Activated T-cell treated with anti-CD3 and anti-CD28 coated beads for 48 hours (primary cell): ENCODE measurements around the gene PCED1A.
"Not testable (repeated sequence)": the region's sequence is repeated elsewhere in the genome, so short reads cannot be mapped to it uniquely, and the experiment has no call there.

ENCODE experiments used
- DNase-seq: peaks from one replicate; pipeline ENCODE4 v3.0.0-alpha.2; 2020; ENCODE audit warnings: low read depth

Gene PCED1A

DNA sequence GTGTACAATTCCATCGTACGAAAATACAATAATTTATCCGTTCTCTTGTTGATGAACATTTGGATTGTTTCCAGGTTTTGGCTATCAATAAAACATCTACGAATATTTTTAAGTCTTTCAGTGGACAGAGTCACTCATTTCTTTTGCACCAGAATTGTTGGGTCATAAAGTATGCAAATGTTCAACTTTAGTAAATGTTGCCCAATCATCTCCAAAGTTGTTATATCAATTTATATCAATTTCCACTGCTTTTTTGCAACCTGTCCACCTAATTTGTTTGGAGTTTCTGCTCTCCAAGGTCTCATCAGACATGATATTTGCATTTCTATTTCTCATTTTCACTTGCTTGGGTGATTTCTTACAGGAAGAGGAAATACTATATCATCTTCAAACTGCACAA, 13.8 kb downstream of the PCED1A start:
- DNase-seq, result no peak

DNA sequence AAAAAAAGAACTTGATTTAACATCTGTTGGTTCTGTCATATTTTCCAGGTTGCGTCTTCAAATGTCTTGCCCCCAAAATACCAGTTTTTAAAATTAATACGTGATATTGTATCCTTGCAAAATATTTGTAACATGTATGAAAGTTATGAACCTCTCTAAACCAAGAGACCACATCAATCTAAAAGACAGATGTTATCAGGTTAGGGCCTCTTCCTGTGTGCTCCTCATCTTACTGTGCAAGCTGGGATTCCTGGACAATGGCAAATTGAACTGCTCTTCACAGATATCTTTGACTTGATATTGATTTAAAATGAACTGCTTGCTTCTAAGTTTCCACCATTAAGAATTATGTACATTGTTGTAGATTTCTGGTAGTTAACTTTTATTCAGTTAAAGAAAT, 14.7 kb downstream of the PCED1A start:
- DNase-seq, result no peak

DNA sequence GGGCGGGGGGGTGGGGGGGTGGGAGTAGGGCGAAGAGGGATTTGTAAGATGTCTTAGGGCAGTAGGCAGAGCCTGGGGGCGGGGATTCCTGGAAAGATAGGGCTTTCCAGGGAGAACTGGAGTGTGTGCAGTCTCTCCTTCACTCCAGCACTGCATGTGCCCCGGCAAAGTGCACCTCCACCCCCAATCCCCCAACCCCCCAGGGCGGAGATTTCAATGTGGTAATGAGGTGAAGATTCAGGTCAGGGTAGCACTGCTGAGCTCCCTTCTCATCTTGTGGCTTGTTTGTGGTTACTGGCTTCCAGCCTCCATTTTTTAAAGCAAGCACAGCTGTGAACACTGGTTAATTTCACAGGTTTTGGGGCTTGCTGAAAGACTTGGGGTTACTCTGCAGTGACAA, 18.4 kb downstream of the PCED1A start:
- no peak for DNase-seq

DNA sequence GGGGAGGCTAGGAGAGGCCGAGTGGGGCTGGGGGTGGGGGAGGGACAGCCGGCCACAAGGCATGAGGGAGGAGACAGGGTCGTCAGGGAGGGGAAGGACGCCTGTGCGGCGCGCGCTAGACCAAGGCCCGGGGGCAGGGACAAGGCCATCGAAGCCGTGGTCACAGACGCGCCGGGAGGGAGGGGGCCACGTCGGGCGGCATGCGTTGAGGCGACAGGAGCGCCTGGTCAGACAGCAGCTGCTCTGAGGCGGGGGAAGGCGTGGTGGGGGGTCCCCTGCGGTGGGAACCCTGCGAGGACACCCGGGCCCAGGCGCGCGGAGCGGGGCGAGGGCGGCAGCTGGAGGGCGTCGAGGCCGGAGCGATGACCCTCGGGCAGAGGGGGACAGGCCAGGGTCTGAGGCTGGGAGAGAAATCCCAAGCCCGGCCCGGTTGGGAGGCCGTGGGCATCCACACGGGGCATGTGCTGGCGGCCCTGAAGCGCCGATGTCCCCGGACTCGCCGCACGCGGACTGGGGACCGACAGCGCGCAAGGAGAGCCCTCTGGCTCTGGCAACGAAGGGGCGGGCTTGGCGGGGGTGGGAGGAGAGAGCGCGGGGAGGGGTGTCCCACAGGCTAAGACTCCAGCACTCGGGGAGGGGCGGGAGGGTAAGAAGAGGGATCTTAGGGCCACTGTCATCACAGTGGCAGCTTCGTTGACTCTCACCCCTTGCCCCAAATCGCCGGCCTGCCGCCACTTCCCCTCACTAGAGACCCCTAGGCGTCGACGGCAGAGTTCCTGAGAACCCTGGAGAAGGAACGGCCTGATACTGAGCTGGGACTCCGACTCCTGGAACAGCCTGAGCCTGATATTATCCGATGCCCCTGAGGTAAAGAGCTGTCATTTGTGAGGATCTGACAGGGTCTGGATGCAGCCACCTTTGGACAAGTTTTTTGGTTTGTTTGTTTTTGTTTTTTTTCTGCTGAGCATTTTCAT, 19.3 kb downstream of the PCED1A start:
- no peak for DNase-seq

DNA sequence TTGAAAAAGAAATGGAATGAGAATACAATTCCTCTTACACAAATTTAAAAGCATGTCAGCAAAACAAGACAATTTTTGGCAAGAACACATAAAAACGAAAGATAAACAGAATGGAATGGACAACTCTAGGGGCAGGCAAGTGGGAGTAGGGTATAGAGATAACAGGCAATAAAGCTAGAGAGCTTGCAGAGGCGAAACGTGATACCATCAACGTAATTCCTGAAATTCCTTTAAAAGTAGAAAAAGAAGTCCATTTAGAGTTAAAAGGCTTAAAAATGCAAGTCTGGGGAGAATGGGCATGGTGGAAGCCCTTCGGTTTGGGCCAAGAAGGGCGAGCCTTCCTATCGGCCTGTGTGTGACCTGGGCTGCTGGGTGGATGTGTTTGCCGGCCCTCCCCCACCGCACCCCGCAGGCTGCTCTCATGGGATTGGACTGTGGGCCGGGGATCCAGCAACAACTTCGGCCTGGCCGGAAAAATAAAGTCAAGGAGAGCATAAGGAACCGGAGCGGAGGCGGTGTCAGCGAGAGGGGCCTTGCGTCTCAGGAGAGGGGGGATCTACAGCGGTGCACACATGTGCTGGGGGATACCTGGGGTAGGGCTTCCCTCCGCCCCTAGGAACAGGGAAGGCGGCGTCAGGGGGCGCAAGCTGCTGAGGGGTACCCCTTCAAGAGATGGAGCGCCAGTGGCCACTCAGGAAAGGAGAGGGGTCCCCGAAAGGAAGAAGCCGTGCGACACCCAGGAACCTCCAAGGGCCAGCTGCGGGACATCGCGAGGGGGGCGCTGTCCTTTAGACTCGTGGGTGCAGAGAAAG, 20.2 kb downstream of the PCED1A start:
- DNase-seq, result no peak

DNA sequence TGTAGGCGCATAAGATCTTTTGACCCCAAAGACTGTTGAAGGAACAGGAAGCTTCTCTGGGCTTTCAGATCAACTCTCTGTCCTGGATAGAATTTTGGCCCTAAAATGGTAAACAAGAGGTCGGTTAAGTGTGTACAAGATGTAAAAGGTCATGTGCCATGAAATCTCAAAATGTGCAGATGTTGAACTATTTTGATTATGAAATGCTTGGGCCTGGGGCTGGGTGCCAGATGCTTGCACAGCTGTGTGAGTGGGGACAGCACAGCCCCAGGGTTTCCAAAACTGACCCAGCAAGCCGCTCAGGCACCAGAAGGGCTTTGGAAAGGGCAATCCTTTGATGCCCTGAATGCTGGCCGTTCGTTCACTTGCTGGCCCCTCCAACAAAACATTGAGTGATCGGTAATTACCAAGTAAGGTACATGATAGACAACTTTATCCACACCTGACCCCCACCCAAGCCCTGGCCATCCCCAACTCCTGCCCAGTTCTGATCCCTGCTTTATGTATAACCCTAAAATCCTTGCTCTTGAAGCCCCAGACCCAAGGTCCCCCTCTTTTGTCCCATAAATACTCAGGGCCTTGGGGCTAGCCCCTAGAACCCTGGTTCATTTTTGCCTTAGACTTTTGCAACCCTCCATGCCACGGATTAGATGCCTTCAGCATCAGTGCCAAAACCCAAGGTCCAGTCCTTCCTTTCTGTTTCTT, 22.4 kb downstream of the PCED1A start:
- DNase-seq, result no peak

DNA sequence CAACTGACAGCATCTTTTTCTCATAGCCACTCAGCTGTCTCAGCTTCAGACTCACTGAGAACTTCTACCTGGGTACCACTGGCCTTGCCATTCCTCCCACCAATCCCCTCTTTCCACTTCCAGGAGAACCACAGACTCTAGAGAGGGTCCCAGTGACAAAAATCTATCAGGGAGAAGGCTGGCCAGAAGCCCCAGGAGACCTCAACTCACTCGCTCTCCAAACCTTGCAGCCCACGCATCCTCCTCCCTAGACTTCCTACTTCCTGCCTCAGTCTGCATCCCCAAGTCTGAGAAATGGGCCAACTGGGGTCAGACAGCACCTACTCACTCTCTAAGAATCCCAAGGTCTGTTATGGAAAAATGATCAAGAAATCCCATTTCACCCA, 23.1 kb downstream of the PCED1A start:
- no peak for DNase-seq

DNA sequence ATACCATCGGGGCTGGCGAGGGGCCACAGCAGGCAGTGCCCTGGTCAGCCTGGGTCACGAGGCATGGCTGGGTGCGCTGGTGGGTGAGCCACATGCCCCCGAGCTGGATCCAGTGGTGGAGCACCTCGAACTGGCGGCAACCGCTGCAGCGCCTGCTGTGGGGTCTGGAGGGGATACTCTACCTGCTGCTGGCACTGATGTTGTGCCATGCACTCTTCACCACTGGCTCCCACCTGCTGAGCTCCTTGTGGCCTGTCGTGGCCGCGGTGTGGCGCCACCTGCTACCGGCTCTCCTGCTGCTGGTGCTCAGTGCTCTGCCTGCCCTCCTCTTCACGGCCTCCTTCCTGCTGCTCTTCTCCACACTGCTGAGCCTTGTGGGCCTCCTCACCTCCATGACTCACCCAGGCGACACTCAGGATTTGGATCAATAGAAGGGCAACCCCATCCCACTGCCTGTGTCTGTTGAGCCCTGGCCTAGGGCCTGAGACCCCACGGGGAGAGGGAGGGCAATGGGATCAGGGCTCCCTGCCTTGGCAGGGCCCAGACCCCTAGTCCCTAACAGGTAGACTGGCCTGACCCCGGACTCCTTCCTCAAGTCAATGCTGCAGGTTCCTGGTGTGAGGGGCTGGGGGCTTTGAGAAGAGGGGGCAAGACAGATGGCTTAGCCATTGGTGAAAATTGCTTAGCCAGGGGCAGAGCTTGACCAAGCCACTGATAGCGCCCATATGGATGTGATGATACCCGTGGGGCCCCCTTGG, 23.7 kb downstream of the PCED1A start:
- no peak for DNase-seq

DNA sequence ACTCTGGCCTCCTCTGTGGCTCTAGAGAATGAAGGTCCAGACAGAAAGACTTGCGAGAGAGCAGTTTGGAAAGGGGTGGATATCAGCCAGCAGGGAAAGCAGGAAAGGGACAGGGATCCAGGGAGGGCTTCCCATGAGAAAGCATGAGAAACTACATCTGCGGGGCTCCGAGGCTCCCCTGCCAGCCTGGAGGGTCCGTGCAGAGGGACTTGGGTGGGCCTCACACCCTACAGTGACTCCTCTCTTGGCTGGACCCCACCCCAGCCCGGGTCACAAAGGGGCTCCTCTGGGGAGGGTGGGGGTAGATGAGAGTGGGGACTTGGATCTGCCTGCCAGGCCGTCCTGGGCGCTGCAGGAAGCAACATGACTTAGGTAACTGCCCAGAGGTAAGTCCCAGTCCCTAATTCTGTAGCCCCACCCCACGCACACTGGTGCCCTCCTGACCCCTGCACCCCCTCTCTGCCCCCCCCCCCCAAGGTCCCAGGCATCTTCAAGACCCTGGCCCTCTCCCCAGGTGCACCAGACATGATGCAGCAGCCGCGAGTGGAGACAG, 24.3 kb downstream of the PCED1A start, which contains the start of gene TMEM239:
Gene TMEM239, plus strand, starts transcription at position 335 of the 553 bp plus-strand sequence. Its CDS starts 191 bp downstream, at position 526.
- DNase-seq, result no peak

DNA sequence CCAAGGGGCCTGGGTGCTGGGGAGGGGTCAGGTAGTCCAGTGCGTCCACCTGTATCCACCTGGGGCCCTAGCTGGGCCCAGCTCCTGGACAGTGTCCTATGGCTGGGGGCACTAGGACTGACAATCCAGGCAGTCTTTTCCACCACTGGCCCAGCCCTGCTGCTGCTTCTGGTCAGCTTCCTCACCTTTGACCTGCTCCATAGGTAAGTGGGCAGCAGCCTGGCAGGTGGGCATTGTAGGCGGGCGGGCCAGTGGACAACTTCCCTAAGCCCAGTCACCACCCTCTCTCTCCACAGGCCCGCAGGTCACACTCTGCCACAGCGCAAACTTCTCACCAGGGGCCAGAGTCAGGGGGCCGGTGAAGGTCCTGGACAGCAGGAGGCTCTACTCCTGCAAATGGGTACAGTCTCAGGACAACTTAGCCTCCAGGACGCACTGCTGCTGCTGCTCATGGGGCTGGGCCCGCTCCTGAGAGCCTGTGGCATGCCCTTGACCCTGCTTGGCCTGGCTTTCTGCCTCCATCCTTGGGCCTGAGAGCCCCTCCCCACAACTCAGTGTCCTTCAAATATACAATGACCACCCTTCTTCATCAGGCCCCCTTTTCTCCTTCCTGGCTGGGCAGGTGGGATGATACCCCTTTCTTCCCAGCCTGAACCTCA, 25.1 kb downstream of the PCED1A start:
- no peak for DNase-seq

DNA sequence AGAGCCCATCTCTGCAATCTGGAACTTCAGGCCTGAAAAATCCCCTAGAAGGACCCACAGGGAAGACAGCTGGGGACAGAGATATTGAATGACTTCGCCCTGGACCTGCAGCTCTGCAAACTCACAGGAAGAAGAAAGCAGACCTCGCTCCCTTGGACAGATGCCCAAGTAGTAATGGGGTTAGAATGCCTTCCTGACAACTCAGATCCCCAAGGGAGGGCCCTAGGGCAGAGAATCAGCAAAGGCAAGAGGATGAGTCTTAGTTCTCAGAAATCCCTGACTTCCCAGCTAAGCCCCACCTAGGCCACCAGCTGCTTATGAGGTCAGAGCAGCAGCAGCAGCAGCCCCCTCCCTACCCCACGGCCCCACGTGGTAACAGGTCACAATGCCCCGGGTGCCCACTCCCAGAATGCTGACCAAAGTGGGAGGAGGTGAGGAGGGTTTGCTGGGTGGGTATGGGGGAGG, 25.8 kb downstream of the PCED1A start, which contains the start of gene C20orf141:
Gene C20orf141, plus strand, starts transcription at position 401 of the 465 bp plus-strand sequence. CDS start 198 bp downstream, outside the sequence.
- DNase-seq, result no peak

DNA sequence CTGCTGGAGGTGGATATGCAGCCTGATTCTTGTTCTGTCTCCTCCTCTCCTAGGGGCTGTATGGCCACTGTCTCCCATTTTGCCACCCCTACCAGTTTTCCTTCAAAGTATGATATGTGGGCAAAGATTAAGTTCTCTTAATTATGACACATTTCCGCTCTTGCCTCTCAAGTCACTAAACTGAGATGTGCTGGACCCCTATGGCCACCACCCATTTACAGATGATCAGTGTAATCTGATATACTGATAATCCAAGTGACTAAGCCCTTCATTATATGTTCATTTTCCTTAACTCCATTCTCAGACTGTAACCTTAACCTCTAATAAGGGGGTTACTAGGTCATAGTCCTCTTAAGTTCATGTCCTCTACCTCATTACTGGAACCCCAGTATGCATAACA, 26.4 kb downstream of the PCED1A start:
- DNase-seq, result no peak

DNA sequence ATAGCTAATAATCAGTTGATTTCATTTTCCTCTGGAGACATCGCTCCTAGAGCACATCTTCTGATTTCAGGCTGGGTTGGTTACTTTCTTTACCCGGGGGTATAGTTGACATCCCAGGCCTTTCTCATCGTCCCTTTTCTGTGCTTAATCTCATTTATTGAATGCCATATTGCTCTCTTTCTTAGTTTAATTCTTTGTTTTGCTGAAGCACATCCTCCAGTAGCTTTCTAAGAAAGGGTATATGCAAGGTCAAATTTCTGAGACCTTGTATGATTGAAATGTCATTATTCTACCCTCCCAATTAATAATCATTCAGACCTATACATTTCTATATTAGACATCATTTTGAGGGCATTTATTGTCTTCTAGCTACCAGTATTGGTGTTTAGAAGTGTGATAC, 28.3 kb downstream of the PCED1A start:
- no peak for DNase-seq

DNA sequence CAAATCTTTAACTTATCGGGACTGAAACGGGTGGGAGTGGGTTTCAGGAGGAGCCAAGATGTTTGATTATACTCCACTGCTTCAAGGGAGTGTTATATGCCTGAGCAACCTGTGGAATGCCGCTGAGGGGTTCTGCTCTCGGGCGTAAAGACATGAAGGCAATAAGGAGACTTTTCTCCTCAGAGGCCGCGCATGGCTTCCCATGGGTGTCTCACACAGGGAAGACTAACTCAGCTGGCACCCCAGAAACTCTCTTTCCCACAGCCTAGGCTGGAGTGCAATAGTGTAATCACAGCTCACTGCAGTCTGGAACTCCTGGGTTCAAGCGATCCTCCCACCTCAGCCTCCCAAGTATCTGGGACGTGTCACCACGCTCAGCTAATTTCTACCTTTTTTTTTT, 30.8 kb downstream of the PCED1A start:
- DNase-seq, result no peak

DNA sequence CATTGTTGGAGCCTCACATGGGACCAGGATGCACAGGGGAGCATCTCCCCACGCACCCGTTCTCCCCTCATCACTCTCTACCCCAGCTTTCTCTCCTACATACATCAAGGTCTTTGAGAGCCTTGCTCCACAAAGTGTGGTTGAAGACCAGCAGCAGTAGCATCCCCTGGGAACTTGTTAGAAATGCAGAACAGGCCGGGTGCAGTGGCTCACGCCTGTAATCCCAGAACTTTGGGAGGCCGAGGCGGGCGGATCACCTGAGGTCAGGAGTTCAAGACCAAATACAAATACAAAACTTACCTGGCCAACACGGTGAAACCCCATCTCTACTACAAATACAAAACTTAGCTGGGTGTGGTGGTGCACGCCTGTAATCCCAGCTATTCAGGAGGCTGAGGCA, 32.5 kb downstream of the PCED1A start:
- not testable (repeated sequence) for DNase-seq

DNA sequence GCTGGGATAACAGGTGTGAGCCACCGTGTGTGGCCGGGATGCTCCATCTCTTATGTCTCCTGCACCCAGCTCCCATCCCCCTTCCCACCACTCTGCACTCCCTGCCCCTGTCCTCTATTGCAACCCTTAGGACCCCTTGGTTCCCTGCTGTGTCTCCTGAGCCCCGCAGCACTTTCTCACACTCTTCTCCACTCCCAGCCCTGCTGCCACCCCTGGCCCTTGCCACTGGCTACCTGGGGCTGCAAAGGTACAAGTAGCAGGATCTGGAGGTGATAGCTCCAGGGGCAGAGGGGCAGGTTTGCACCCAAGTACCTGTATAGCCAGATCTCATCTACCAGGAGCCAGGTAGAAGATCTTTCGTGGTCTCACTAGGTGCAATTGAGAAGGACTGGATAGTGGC, 33.4 kb downstream of the PCED1A start:
- no peak for DNase-seq

DNA sequence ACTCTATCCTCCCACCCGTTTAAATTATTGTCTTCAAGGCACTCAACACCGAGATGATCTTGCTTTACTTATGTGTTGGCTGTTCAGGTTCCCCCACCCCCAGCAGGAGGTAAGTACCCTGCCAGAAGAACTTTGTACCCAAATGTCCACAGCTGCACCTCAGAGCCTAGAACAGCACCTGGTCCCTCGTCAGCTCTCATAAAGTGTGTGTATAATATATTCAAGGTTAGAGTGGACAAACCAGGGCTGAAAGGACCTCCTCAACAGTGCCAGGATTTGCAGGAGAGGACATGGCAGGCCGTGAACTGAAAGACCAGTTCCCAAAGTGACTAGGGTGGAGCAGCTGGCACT, 34.1 kb downstream of the PCED1A start:
- DNase-seq, result no peak

DNA sequence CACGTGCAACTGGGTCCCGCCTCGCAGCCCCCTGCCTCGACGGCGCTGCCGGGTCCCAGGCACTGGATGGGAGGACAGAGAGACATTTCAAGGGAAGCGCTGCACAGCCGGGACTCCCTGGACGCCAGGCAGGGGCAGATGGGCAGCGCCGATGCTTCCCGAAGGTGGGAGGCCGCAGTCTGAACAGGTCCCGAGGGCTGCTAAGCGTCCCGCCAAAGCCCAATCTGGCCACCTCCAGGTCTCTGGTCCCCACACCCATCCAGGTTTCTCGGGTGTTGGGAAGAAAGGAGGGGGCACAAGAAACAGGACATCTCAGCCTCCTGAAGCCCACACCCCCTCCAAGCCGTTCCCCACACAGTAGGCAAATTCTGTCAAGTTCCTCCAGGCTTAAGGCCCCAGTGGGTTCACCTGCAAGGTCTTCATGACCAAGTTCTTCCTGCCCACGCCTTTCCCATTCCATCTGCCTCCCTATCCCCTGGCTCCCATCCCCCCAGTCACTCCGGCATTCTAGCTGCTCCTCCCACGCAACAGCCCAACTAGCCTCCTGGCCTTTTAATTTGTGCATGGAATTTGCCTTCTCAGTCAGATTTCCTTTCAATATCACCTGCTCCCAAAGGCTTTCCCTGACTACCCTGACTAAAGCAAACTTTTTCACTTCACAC, 34.6 kb downstream of the PCED1A start:
- no peak for DNase-seq

DNA sequence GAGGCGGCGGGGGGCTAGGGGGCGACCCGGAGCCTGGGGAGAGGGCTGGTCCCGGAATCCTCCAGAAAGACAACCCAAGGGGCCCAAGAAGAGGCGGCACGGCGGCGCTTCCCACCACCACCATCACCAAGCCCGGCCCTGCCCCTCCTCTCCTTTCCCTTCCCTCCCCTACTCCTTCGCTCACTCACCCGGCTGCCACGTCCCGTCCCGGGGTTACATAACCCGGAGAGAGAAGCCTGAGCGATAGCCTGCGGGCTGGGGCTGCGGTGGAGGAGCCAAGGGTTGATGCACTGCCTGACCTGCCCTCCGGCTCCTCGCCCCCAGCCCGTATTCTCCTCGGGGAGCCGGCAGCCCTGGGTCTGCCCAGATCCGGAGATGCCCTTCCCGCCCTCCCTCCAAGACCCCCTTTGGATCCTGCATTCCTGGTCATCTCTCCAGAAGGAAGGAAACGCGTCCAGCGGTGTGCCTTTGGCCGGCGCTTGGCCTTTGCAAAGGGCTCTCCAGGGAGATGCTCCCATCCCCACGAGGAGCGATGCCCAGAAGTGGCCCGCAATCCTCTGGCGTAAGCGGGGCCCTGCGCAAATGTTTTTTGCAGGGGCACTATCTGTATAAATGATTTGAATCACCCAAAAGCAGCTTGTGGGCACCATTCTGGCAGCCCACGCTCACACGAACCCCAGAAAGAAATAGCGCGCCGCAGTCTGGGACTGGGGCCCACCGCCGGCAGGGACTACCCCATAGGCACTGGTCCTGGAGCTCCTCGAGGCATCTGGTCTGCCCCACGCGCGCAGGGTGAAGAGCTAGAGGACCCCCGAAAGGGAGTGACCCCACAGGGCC, 35.4 kb downstream of the PCED1A start:
- DNase-seq, result no peak
